Neural cell (in vitro differentiated cells): ENCODE data around the gene MGAT5B. TPM values are rescaled to one million over a fixed set of nuclear protein-coding genes. Genes with fewer than 3 reads are reported as not detected.

Experiments used
- H2AFZ ChIP-seq: fragments of 200-600, 300-800 bp; sonication (generic), shearing (Covaris generic); 2 replicates; pipeline ENCODE4 v1.6.0; 2014; ENCODE audit warnings: low read depth, mild to moderate bottlenecking, antibody characterized with exemption, low read length, moderate library complexity
- H3F3A ChIP-seq: fragments of 200-600 bp; shearing (Covaris generic); 2 replicates; pipeline ENCODE4 v1.6.1; 2016; ENCODE audit warnings: mild to moderate bottlenecking, moderate library complexity, mixed read lengths, antibody characterized with exemption, low read length; ENCODE audit not compliant: insufficient read depth, poor library complexity, severe bottlenecking
- H3K27ac ChIP-seq: fragments of 200-600, 300-800 bp; sonication (generic), shearing (Covaris generic); 2 replicates; pipeline ENCODE4 v1.5.1; 2014; ENCODE audit warnings: mild to moderate bottlenecking, low read length, moderate library complexity
- H3K27me3 ChIP-seq: fragments of 300-800, 200-600 bp; sonication (generic), shearing (Covaris generic); 2 replicates; pipeline ENCODE4 v1.6.0; 2014; ENCODE audit warnings: mild to moderate bottlenecking, low read depth, low read length, moderate library complexity; ENCODE audit not compliant: insufficient read depth
- H3K36me3 ChIP-seq: fragments of 300-800, 200-600 bp; sonication (generic), shearing (Covaris generic); 2 replicates; pipeline ENCODE4 v1.5.1; 2014; ENCODE audit warnings: mild to moderate bottlenecking, antibody characterized with exemption, low read length, moderate library complexity; ENCODE audit not compliant: insufficient read depth
- H3K4me2 ChIP-seq: fragments of 300-800, 200-600 bp; sonication (generic), shearing (Covaris generic); 2 replicates; pipeline ENCODE4 v1.6.0; 2014; ENCODE audit warnings: mild to moderate bottlenecking, low read length
- H3K4me3 ChIP-seq: fragments of 300-800, 200-600 bp; sonication (generic), shearing (Covaris generic); 2 replicates; pipeline ENCODE4 v1.5.1; 2014; ENCODE audit warnings: mild to moderate bottlenecking, low read length, moderate library complexity
- H3K79me2 ChIP-seq: fragments of 200-600 bp; shearing (Covaris generic); replicated peaks from 2 replicates; pipeline ENCODE4 v1.6.0; 2014; ENCODE audit warnings: mild to moderate bottlenecking, low read length, moderate library complexity; ENCODE audit not compliant: insufficient read depth
- H3K9ac ChIP-seq: fragments of 300-800, 200-600 bp; sonication (generic), shearing (Covaris generic); 2 replicates; pipeline ENCODE4 v1.6.1; 2016; ENCODE audit warnings: mild to moderate bottlenecking, low read length, mixed read lengths
- H3K9me2 ChIP-seq: fragments of 200-600 bp; shearing (Covaris generic); 2 replicates; pipeline ENCODE4 v1.6.1; 2016; ENCODE audit warnings: mild to moderate bottlenecking, low read length, mixed read lengths; ENCODE audit not compliant: insufficient read depth
- H3K9me3 ChIP-seq: fragments of 200-600, 300-800 bp; sonication (generic), shearing (Covaris generic); 2 replicates; pipeline ENCODE4 v1.6.1; 2016; ENCODE audit warnings: mild to moderate bottlenecking, mixed run types, low read length, moderate library complexity, mixed read lengths
- H4K20me1 ChIP-seq: fragments of 200-600 bp; shearing (Covaris generic); 2 replicates; pipeline ENCODE4 v1.6.1; 2016; ENCODE audit warnings: mild to moderate bottlenecking, mixed run types; ENCODE audit not compliant: insufficient read depth
- CTCF ChIP-seq: fragments of 450-650 bp; IDR thresholded peaks from 2 replicates; pipeline ENCODE4 v1.5.1; 2014; ENCODE audit warnings: antibody characterized with exemption, mild to moderate bottlenecking, moderate library complexity; ENCODE audit not compliant: poor library complexity, severe bottlenecking
- EP300 ChIP-seq: fragments of 450-650 bp; conservative IDR thresholded peaks from 2 replicates; pipeline ENCODE4 v1.6.1; 2014; ENCODE audit warnings: antibody characterized with exemption, mild to moderate bottlenecking, moderate library complexity; ENCODE audit not compliant: poor library complexity, severe bottlenecking
- EZH2 ChIP-seq: fragments of 200-600, 300-800 bp; shearing (Covaris generic), sonication (generic); IDR thresholded peaks from 2 replicates; pipeline ENCODE4 v1.6.1; 2014; ENCODE audit warnings: antibody characterized with exemption, low read length, borderline replicate concordance, mild to moderate bottlenecking; ENCODE audit not compliant: insufficient read depth, poor library complexity, severe bottlenecking
- MXI1 ChIP-seq: fragments of 450-650 bp; conservative IDR thresholded peaks from 2 replicates; pipeline ENCODE4 v1.6.1; 2014; ENCODE audit warnings: antibody characterized with exemption, mild to moderate bottlenecking; ENCODE audit not compliant: poor library complexity, severe bottlenecking
- POLR2AphosphoS5 ChIP-seq: IDR thresholded peaks from 2 replicates; pipeline ENCODE4 v1.6.1; 2012
- RAD21 ChIP-seq: fragments of 450-650 bp; conservative IDR thresholded peaks from 2 replicates; pipeline ENCODE4 v1.6.1; 2014; ENCODE audit warnings: antibody characterized with exemption, mild to moderate bottlenecking, moderate library complexity
- REST ChIP-seq: IDR thresholded peaks from 2 replicates; pipeline ENCODE4 v1.6.1; 2012; ENCODE audit warnings: borderline replicate concordance
- SMC3 ChIP-seq: fragments of 450-650 bp; conservative IDR thresholded peaks from 2 replicates; pipeline ENCODE4 v1.6.1; 2014; ENCODE audit warnings: antibody characterized with exemption, mild to moderate bottlenecking, moderate library complexity; ENCODE audit not compliant: poor library complexity
- TAF1 ChIP-seq: IDR thresholded peaks from 2 replicates; pipeline ENCODE4 v1.6.1; 2012; ENCODE audit warnings: low read depth
- polyA plus RNA-seq: library from polyadenylated mRNA; depleted of rRNA; stranded (reverse); fragments of >200 nt; gene quantifications from 2 replicates; pipeline ENCODE4 v1.2.3, GENCODE V29; 2014

Gene MGAT5B
- polyA plus RNA-seq, 1 donor from 2014 or later: 8.8 TPM

GRCh38 chr17:76884995-76885893 is 17.0 kb downstream of the MGAT5B start:
- H3K9me3 ChIP-seq: no peaks in the 10 kb centered on the region
- no peak overlapping the region for H3K4me3 ChIP-seq
- no peaks in the 10 kb centered on the region for H3K9me2 ChIP-seq
- peak overlapping the region; percentile 57 for H3K9ac ChIP-seq
- H3K27ac ChIP-seq: peak overlapping the region; percentile 54
- no peaks in the 10 kb centered on the region for H3K79me2 ChIP-seq
- TF ChIP-seq POLR2AphosphoS5 (no peak), RAD21 (no peak), TAF1 (no peak), EZH2 (no peak), EP300 (no peak), SMC3 (no peak), CTCF (no peak), REST (no peak), MXI1 (no peak)
- H2AFZ ChIP-seq: no peak overlapping the region
- H3K4me2 ChIP-seq: peak overlapping the region; percentile 21
- no peaks in the 10 kb centered on the region for H3F3A ChIP-seq
- no peaks in the 10 kb centered on the region for H3K27me3 ChIP-seq
- no peaks in the 10 kb centered on the region for H3K36me3 ChIP-seq
- no peaks in the 10 kb centered on the region for H4K20me1 ChIP-seq

GRCh38 chr17:76885894-76886290 is 17.7 kb downstream of the MGAT5B start:
- Histone ChIP-seq H3F3A (no peaks in the 10 kb centered on the region), H3K36me3 (no peaks in the 10 kb centered on the region), H3K9me2 (no peaks in the 10 kb centered on the region), H4K20me1 (no peaks in the 10 kb centered on the region), H2AFZ (no peak overlapping the region), H3K4me2 (no peak overlapping the region), H3K9ac (peak overlapping the region; percentile 57), H3K9me3 (no peaks in the 10 kb centered on the region), H3K4me3 (no peak overlapping the region), H3K27me3 (no peaks in the 10 kb centered on the region), H3K27ac (peak overlapping the region; percentile 54), H3K79me2 (no peaks in the 10 kb centered on the region)
- TF ChIP-seq REST: no peak
- no peak for TF ChIP-seq EZH2
- no peak for TF ChIP-seq MXI1
- TF ChIP-seq CTCF: no peak
- no peak for TF ChIP-seq RAD21
- TF ChIP-seq EP300: no peak
- TF ChIP-seq TAF1: no peak
- no peak for TF ChIP-seq SMC3
- no peak for TF ChIP-seq POLR2AphosphoS5
